ENCODE measurements around the gene CYB561D2. TPM values are rescaled to one million over a fixed set of nuclear protein-coding genes. Genes with fewer than 3 reads are reported as not detected.
"Not testable (repeated sequence)": the region's sequence is repeated elsewhere in the genome, so short reads cannot be mapped to it uniquely, and the experiment has no call there.

CYB561D2 gene, protein sequence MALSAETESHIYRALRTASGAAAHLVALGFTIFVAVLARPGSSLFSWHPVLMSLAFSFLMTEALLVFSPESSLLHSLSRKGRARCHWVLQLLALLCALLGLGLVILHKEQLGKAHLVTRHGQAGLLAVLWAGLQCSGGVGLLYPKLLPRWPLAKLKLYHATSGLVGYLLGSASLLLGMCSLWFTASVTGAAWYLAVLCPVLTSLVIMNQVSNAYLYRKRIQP
- polyA plus RNA-seq (ENCODE audit: insufficient read length in 3 of 3): 10 to 100 TPM; 14.9 to 16.7 (median 15.6) TPM

DNA sequence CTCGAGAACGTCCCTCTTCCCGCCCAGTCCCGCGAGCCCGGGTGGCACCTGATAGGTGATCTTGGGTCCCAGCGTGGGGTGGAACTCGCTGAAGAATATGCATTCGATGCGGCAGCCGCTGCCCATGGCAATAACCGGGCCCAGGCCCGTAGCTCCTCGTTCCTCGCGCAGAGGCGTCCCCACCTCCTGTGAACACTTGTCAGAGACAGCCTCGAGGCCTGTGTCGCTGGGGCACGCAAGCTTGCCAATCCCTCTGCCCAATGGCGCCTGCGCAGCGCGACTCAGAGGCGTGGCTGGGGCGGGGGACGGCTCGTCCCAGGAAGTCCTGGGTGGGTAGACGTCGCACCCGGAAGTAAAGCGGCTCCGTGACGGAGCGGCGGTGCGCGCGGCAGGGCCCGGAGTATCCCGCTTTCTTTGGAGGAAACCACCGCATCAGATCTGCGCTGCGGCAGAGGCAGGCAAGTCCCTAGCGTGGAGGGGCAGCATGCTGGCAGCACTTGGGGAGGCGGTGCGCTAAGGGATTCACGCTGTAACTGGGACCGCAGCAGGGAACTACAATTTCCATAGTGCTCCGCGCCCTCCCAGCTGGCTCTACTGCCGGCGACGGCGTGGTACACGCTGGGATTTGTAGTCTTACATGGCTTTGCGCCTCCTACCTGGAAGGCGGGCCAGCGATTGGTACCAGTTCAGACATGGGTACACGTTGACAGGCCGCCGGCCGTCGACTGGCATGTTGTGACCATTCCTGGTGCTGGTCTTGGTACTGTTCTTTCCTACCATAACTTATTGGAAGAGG lies at the start of gene CYB561D2, which contains the start of gene NPRL2:
Gene CYB561D2 (plus strand): TSS at position 336 of the 796 bp plus-strand sequence. CDS start 572 bp downstream, outside the sequence.
Gene NPRL2 (minus strand): TSS at position 249 of the 796 bp plus-strand sequence. CDS start 123 bp downstream, at position 126.
- DNase-seq (ENCODE audit: low read depth in 3 of 3, low spot score in 2 of 3): peak in 2 of 3 donors; percentile 84 to 85

DNA sequence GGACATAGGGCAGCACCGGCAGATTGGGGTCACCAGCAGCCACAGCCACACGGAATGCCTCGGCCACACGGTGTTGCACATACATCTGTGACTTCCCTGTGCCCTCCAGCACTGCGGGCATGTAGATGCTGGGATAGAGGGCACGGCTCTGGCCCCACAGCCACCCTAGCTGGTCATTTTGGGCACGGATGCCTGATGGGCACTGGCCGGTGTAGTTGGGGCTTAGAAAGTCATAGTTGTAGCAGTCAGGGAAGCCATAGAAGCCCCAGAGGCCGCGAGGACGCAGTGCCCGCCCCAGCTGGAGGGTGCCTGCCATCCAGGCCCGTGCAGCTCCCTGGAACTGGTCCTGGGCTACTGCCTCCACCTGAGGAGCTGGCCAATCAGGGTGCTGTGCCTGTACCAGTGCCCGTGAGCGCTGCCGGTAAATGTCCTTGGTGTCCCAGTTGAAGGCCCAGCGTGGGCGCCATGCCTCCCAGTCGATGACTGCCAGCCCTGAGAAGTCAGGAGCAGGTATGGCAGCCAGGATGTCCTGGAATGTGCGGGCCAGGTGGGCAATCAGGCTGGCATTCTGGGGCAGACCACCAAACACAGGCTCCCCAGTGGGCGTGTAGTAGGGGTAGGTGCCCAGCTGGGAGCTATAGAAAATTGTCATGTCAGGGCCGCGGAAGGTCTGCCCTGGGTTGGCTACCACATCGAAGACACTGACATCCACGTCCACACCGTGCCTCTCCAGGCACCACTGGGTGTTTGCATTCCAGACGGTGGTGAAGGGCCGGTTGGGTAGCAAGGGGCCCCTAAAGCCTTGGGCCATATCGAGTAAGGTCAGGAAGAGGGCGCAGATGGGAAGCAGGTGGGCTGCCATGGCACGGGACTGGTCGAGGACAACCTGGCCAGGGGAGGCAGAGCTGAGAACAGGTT lies 48.3 kb upstream of the CYB561D2 start:
- DNase-seq (ENCODE audit: low read depth in 3 of 3, low spot score in 2 of 3): no peak

DNA sequence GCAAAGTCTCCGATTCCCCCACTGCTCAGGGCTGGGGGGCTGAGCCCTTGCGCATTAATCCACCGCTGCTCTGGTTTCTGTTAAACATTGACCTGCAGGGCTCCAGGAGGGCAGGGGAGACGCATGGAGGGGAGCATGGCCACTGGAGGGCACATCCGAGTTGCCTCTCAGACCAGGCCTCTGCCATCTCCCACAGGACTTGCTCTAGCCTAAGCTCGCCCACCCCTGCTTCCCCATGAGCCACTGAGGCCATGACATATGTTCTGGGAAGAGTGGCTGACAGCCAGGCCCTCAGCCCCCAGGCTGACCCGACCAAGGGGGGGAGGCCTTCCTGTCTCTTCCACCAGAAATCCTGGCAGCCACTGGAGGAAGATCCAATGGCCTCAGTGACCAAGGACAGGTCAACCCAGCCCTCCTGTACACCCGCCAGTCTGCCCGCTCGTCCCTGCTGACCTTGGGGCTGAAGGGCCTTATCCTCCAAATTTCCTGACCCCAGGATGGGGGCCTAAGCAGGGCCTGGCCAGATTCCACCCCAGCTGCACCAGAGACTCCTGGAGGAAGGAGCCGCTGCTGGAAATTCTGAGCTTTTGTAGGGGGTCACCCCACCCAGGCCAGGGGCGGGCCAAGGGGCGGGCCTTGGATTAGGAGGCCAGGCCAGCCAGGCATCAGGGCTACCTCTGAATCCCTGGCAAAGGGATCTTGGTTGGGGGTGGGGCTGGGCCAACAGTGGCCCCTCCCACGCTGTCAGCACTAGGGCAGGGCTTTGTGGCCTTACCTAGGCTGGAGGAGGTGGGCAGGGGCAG lies 47.4 kb upstream of the CYB561D2 start, which contains the start of gene HYAL1:
Gene HYAL1 (minus strand): TSS at position 562 of the 803 bp plus-strand sequence. CDS start 618 bp downstream, outside the sequence.
- DNase-seq (ENCODE audit: low read depth in 3 of 3, low spot score in 2 of 3): no peak

DNA sequence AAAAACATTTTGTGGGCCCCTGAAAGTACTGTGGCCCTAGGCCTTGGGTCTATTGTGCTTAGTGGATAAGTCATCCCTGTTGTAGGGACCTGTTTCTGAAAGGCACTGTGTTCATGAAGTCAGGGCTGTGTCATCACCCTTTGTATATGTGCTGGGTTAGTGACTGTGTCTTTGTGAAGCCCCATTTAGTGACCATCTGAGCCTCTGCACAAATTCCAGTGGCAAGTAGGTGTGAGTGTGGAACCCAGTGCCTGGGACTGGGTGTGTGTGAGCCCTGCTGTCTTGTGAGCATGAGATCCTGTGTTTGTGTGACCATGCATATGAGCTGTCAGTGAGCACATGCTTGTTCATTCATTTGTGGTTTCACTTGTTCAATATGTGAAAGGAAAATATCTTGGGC lies 46.1 kb upstream of the CYB561D2 start:
- DNase-seq (ENCODE audit: low read depth in 3 of 3, low spot score in 2 of 3): no peak

DNA sequence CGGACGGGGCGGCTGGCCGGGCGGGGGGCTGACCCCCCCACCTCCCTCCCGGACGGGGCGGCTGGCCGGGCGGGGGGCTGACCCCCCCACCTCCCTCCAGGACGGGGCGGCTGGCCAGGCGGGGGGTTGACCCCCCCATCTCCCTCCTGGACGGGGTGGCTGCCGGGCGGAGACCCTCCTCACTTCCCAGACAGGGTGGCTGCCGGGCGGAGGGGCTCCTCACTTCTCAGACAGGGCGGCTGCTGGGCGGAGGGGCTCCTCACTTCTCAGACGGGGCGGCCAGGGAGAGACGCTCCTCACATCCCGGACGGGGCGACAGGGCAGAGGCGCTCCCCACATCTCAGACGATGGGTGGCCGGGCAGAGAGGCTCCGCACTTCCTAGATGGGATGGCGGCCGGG lies 38.6 kb upstream of the CYB561D2 start:
- DNase-seq (ENCODE audit: low read depth in 3 of 3, low spot score in 2 of 3): not testable (repeated sequence)

DNA sequence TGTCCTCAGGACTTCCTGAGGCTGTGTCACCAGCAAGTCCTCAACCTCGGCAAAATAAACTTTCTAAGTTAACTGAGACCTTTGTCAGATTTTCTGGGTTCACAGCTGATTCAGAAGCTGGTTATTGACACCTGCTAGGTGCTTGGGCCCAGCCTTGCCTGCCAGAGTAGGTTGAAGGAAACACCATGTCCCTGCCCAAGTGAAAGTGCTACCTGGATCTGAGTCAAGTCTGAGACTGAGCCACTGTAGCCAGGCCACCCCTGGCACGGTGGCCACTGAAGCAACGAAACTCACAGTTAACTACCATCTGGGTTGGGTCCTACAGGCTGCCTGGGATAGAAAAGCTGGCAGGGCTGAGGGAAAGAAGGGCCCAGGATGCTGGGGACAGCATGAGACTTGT lies 36.3 kb upstream of the CYB561D2 start:
- DNase-seq (ENCODE audit: low read depth in 3 of 3, low spot score in 2 of 3): no peak

DNA sequence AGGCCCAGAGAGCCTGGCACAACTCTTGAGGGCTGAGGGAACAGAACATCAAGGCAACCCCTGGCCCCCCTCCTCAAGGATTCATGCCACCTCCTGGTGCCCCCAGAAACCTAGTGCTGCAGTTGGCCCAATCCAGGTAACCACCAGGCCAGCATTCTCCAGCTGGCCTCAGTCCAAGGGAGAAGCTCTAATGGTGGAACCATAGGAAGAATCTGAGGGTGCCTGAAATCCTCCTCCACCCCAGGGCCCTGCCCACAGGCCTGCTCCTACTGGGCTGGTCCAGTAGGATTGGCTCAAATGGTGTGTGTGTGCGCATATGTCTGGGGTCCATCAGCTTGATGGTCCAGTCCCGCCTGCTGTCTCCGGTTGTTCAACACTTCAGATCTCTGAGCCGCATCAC lies 35.8 kb upstream of the CYB561D2 start:
- DNase-seq (ENCODE audit: low read depth in 3 of 3, low spot score in 2 of 3): no peak

DNA sequence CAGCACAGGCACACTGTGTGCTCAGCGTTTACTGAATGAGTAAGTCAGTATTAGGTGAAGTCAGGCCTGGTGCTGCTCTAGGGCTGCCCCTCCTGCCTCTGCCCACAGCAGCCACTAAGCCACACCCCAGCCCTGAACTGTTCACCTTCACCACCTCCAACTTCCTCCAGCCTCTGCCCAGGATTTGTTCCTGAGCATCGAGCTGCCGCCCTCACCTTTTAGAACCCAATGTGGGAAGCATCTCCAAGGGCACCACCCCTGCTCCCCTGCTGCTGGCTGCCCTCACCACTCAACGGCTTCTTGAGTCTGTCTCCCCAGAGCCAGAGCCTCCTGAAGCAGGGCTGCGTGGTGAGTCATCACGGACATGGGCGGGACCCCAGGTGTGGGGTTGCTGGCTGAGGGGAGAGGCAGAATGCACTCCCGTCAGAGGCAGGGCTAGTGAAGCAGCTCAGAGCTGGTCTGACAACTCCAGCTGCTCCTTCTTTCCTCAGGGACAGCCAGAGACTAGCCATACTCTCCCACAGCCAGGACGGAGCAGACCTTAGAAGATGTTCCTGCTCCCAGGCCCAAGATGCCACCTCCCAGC lies 33.9 kb upstream of the CYB561D2 start:
- DNase-seq (ENCODE audit: low read depth in 3 of 3, low spot score in 2 of 3): no peak

DNA sequence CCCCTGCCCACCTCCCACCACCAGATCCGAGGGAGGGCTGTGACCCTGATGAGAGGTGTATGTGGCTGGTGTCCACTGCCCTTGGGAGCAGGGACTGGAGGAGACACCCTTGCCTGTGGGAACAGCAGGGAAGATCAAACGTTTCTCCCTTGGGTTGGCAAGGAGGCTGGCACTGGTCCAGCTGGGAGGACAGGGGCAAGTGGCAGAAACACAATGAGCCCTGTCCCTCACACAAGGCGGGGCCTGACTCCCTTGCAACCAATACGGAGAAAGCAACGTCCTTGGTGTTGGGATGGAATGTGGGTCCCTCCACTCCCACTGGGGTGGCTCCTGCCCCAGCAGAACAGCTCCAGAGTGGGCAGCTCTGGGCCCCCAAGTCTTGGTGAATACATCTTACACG lies 33.4 kb upstream of the CYB561D2 start:
- no peak for DNase-seq (ENCODE audit: low read depth in 3 of 3, low spot score in 2 of 3)

DNA sequence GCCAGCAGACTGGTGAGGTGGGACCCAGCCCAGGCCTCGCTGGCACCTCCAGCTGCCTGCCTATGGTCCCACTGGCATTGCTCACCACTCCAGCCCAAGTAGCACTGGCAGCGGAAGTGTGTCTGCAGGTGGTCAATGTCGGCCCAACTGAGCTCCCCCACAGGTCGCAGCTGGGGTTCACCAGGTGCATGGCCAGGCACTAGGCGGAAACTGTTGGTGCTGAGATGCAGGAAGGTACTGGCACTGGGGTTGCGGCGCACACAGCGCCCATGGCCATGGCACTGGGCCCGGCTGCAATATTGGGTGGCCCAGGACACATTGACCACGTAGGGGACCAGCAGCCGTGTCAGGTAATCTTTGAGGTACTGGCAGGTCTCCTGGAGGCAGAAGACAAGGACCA lies 32.5 kb upstream of the CYB561D2 start:
- no peak for DNase-seq (ENCODE audit: low read depth in 3 of 3, low spot score in 2 of 3)

DNA sequence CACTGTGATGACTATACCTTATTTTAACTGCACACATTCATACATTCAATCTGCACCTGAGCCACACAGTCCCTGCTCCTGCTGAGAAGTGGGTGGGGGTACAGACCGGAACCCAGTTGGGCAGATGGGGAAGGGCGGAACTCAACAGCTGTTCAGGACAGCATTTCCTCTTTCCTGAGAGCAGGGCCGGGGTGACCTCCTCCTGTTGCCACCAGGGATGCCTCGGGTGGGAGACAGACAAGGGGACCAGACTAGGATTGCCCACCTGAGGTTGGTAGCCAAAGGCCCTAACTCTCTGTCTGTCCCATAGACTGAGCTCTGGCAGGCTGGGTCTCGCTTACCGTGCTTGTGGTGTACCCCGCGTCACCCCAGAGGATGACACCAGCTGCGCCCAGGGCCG lies 32.0 kb upstream of the CYB561D2 start:
- no peak for DNase-seq (ENCODE audit: low read depth in 3 of 3, low spot score in 2 of 3)

DNA sequence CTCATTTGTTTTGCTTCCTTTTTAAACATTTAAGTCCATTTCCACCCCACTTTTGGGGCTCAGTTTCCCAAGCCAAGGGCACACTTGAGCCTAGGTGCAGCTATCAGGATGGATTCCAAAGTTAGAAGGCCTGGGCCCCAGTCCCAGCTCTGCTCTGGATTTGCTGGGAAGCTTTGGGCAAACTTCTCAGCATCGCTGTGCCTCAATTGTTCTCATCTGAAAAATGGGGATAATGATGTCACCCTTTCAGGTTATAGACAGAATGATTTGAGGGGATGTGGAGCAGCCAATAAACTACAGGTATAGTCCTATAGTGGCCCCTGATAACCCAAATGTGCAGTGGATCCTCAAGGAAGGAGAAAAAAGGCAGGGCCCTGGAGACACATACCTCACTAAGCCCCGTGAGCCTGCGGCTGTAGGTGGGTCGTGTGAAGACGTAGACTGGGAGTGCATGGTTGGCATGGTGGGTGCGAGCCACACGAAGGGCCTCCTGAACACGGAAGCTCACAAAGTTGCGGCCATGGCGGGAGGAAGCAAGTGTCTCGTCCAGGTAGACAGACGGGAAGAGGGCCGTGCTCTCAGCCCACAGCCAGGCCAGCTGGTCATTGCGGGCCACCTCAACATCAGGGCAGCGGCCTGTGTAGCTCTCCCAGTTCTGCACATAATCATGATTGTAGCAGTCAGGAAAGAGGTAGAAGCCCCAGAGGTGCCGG lies 31.3 kb upstream of the CYB561D2 start:
- no peak for DNase-seq (ENCODE audit: low read depth in 3 of 3, low spot score in 2 of 3)

DNA sequence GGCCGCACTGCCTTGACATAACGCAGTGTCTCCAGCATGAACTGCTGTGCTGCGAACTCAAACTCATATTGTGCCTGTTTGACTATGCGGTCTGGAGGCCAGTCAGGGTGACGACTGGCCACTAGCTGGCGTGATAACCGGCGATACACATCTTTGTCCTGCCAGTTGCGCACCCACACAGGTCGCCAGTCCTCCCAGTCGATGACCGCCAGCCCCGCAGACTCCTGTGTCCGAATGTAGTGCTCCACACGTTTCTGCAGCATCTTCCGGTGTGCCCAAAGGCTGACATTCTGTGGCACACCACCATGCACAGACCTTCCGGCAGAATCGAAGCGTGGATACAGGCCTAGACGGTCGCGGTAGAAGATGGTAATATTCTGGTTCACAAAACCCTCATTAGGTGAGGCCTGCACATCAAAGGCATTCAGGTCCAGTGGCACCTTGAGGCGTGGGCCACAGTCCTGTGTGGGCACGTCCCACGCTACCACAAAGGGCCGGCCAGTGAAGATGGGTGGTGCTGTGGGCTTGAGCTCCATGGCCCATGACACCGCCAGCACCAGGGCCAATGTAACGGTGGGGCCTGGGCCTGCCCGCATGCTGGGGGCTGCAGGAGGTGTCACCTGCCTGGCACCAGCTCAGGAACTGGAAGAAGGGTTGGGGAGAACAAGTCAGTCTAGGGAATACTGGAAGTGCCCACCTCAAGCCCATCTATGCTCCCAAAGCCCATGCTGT lies 30.6 kb upstream of the CYB561D2 start:
- DNase-seq (ENCODE audit: low read depth in 3 of 3, low spot score in 2 of 3): no peak

DNA sequence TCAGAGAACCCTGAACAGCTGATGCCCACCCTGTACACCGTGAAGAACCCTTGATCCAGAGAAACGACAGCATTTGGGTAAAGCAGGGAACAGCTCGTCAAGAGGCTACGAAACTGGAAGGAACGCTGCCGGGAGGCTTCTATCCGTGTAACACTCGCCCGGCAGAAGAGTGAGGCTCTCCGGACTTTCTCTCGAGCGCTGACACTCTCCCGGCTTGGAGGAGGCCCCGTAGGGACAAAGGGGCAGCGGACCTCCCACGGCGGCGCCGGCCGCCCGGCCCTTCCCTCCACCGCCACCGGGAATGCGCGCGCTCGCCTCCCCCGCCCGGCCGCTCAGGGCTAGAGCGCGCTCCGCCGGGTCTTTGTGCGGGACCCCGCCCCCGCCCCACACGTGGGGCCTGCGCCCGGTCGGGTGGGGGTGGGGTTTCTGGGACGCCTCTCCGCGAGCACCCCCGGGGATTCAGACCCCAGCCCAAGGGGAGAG lies 29.8 kb upstream of the CYB561D2 start:
- DNase-seq (ENCODE audit: low read depth in 3 of 3, low spot score in 2 of 3): peak in 1 of 3 donors; percentile 68

DNA sequence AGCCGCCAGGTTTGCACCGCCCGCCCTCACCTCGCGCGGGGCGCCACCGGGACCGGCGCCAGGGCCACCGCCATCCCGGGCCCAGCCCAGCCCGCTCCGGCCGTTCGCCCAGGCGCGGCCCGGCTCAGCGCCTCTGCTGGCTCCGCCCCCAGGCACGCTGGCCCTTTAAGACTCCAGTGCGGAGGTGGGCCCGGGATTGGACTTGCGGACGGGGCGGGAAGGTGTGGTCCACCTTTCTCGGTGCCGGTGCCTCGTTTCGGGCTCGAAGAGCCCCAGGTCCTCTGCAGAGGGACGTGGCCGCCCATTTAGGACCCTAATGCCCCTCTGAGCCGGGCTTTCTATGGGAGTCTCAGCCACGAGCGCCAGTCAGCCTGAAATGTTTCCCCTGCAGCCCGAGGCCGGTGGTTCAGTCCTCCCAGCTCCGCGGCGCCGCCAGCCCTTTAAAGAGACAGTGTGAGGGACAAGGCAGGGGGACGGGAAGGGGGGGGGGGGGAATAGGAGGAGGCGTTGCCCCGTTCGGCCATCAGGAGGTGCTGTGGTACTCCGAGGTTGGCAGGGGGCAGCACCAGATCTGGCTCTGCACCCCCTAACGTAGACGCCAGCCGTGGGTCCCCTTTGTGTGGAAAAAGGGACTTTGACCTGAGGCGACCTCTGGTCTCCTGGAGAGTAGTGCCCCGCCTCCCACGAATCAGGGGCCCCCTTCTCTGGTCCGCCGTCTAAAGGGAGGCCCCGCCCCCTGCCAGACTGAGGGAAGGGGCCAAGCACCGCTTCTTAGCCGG lies 29.1 kb upstream of the CYB561D2 start:
- DNase-seq (ENCODE audit: low read depth in 3 of 3, low spot score in 2 of 3): peak in 1 of 3 donors; percentile 87

DNA sequence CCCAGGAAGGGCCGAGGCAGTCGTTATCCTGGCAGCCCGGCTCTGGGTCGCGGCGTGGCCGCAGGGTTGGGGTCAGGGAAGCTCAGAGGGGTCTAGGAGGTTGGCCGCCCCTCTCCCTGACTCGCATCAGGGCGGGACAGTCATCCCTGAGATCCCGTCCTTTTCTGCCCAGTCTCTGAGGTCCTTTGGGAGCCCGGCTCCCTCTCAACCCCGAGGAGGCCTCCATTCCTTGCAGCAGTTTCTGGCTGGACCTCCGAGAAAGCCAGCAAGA lies 28.6 kb upstream of the CYB561D2 start:
- no peak for DNase-seq (ENCODE audit: low read depth in 3 of 3, low spot score in 2 of 3)

DNA sequence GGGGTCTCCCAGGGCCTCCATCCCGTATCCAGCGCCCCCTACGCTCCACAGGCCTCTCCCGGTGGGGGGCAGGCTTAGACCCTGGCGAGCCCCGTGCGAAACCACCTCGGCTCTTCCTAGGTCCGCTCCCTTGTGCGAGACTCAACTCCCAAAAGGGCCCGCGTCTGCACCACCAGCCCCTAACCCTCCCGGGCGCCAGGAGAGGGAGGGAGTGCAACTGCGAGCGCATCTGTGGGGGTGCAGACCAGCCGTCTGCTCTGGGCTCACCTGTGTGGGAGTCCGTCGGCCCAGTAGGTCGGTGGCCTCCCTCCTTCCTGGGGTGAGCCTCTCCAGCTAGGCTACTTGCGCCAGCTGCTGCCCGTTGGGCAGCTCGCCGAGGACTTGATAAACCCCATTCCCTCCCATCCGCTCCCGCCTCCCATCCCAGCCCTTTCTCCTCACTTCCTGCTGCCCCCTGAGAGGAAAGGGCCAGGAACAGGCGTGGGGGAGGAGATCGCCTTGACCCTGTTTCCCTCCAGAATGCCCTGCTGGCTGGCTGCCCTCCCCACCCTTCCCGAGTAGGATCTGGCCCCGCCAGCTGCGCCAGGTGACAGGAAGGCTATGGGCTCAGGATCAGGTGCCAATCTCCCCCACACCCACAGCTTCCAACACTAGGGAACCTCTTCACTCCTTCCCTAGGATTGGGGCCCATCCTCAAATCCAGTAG lies 28.1 kb upstream of the CYB561D2 start, which contains the start of gene HYAL2:
Gene HYAL2 (minus strand): TSS at position 360 of the 706 bp plus-strand sequence. CDS start 2,256 bp downstream, outside the sequence.
- no peak for DNase-seq (ENCODE audit: low read depth in 3 of 3, low spot score in 2 of 3)
